B cell (primary cell): ENCODE measurements around the gene RPS21.

Source experiments
- CTCF ChIP-seq: fragments of 200-600 bp; IDR thresholded peaks from one replicate; pipeline ENCODE4 v1.8.0; 2022; ENCODE audit warnings: antibody characterized with exemption, mild to moderate bottlenecking
- EZH2 ChIP-seq: IDR thresholded peaks from 2 replicates; pipeline ENCODE4 v1.6.1; 2012; ENCODE audit warnings: borderline replicate concordance, low read depth, mild to moderate bottlenecking, moderate library complexity, low read length; ENCODE audit not compliant: insufficient read depth, poor library complexity, severe bottlenecking

GRCh38 chr20:62337558-62338293, 49.2 kb upstream of the RPS21 start:
- no peak for TF ChIP-seq CTCF
- TF ChIP-seq EZH2: no peak
